Stomach (tissue), 9 donors: ENCODE results near the gene GRK4. TPM values are rescaled to one million over a fixed set of nuclear protein-coding genes. Genes with fewer than 3 reads are reported as not detected.
A peak's percentile ranks its signal among the peaks of the same experiment; 100 is the strongest.
"Not testable (repeated sequence)": the region's sequence is repeated elsewhere in the genome, so short reads cannot be mapped to it uniquely, and the experiment has no call there.

ENCODE experiments used
- DNase-seq, 2 donors: peaks; one replicate each; pipeline versions ENCODE4 v3.0.0 to v3.0.0-alpha.2; 2013 to 2019
- H3K27ac ChIP-seq, 5 donors: fragments of 200-600 bp in 4 of 5; sonication (generic) in 4 of 5; one replicate each; pipeline ENCODE4 v1.5.1; 2013 to 2019; ENCODE audit warnings: mild to moderate bottlenecking in 1 of 5, moderate library complexity in 1 of 5
- H3K27me3 ChIP-seq, 3 donors: fragments of 200-600 bp; sonication (generic); one replicate each; pipeline ENCODE4 v1.5.1; 2017 to 2019; ENCODE audit warnings: mixed run types in 1 of 3
- H3K36me3 ChIP-seq, 4 donors: fragments of 200-600 bp; sonication (generic); 1 replicate in 3 of 4; 2 replicates in 1 of 4; pipeline ENCODE4 v1.5.1; 2016 to 2019
- H3K4me1 ChIP-seq, 4 donors: fragments of 200-600 bp; sonication (generic); one replicate each; pipeline ENCODE4 v1.5.1; 2016 to 2019
- H3K4me3 ChIP-seq, 4 donors: fragments of 200-600 bp; sonication (generic) in 3 of 4; one replicate each; pipeline ENCODE4 v1.5.1; 2016 to 2019; ENCODE audit warnings: mild to moderate bottlenecking in 1 of 4
- H3K9me3 ChIP-seq, 4 donors: fragments of 200-600 bp; sonication (generic); one replicate each; pipeline ENCODE4 v1.5.1; 2016 to 2019
- EP300 ChIP-seq: sonication (generic); formaldehyde crosslinking; IDR thresholded peaks from one replicate; pipeline ENCODE4 v1.6.1; 2017; ENCODE audit warnings: antibody characterized with exemption
- POLR2A ChIP-seq, 4 donors: fragments of 450-650 bp; IDR thresholded peaks; one replicate each; pipeline ENCODE4 v1.6.1; 2016; ENCODE audit warnings: antibody characterized with exemption in 4 of 4, control low read depth in 2 of 4, mild to moderate bottlenecking in 1 of 4, moderate library complexity in 1 of 4
- POLR2AphosphoS5 ChIP-seq, 3 donors: sonication (generic); formaldehyde crosslinking; IDR thresholded peaks; one replicate each; pipeline ENCODE4 v1.6.1; 2016; ENCODE audit warnings: antibody characterized with exemption in 3 of 3
- WGBS, 5 donors: extraction: QIAGEN DNeasy Blood & Tissue Kit in 3 of 5; methylation state at CpG; one replicate each; pipeline versions ENCODE4 v1.1.5 to v1.1.7; 2013 to 2018; 5-methylcytosine and 5-hydroxymethylcytosine counted together
- intact Hi-C: fragments of 100-400 bp; cut with DNase I; formaldehyde crosslinking; loops from one replicate; pipeline ENCODE4 v1.15.1; 2023; ENCODE audit warnings: low total_unique reads
- polyA plus RNA-seq, 3 donors: library from polyadenylated mRNA; stranded (reverse); fragments of 200-250 nt; gene quantifications; one replicate each; pipeline ENCODE4 v1.2.3, GENCODE V29; 2013
- total RNA-seq, 5 donors: library from RNA; depleted of rRNA; stranded (reverse); fragments of >200 nt; gene quantifications; one replicate each; pipeline versions ENCODE4 v1.1.0 to v1.2.3, GENCODE V29; 2014 to 2016
- TF ChIP-seq, protein P1 (sequence below), 7 experiments: fragments of 450-650 bp in 4 of 7; fragments of 200-600 bp in 3 of 7; sonication (generic) in 3 of 7; IDR thresholded peaks; one replicate each; pipeline ENCODE4 v1.5.1; 2016 to 2019; ENCODE audit warnings: antibody characterized with exemption in 7 of 7, control low read depth in 2 of 7, mild to moderate bottlenecking in 1 of 7
- donor health status: healthy with polysubstance abuse.
- donor health status: Bipolar disorder and iron deficiency.
- donor health status: healthy.

Gene GRK4
- total and polyA plus RNA-seq, 8 donors, result 0.58 to 11.9 (median 5.1) TPM

DNA sequence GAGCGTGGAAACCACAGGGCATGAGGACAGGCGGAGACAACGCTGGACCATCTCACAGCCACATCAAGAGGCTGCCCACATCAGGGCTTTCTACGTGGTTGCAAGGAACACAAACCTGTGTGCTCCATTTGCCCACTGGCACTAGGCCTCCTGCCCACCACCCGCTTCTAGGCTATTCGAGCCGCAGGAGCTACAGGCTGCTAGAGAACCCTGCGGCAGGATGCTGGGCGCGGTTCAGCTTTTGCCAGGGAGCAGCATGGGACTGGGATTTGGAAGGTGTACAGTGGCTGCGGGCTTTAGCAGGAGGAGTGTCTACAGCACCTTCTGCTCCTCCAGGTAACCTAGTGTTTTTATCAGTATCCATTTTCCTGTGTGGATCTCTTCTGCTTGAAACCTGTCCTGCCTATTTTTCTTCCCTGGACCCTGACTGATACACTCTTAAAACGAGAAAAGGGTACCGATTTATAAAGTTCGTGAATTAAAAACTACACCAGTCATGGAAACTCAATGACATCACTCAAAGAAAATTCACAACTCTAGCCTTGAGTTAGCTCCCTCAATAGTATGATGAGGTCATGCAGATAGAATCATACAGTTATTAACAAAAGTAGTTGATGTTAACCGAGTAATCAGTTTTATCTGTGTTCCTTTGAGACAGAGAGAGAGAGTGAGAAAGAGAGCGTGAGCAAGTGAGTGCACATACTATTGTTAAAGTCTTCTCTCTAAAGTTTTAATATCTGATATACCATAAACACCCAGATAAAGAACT lies 13.0 kb upstream of the GRK4 start:
- H3K27me3 ChIP-seq, result no peaks in the 10 kb centered on the region
- no peak for DNase-seq
- no peak overlapping the region for H3K4me3 ChIP-seq
- H3K36me3 ChIP-seq, result peaks cover 81 to 99% (median 97%) of the 10 kb centered on the region in 4 donors
- intact Hi-C loops, result no loop called here
- WGBS, 5 donors, result 93 to 94% (median 93%) methylated on average over 16 of the region's 16 CpGs
- TF ChIP-seq POLR2AphosphoS5 (IDR thresholded peaks at IDR 0.05) (no peak), POLR2A (IDR thresholded peaks at IDR 0.05) (no peak), EP300 (no peak)
- TF ChIP-seq, protein P1, sequence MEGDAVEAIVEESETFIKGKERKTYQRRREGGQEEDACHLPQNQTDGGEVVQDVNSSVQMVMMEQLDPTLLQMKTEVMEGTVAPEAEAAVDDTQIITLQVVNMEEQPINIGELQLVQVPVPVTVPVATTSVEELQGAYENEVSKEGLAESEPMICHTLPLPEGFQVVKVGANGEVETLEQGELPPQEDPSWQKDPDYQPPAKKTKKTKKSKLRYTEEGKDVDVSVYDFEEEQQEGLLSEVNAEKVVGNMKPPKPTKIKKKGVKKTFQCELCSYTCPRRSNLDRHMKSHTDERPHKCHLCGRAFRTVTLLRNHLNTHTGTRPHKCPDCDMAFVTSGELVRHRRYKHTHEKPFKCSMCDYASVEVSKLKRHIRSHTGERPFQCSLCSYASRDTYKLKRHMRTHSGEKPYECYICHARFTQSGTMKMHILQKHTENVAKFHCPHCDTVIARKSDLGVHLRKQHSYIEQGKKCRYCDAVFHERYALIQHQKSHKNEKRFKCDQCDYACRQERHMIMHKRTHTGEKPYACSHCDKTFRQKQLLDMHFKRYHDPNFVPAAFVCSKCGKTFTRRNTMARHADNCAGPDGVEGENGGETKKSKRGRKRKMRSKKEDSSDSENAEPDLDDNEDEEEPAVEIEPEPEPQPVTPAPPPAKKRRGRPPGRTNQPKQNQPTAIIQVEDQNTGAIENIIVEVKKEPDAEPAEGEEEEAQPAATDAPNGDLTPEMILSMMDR (IDR thresholded peaks at IDR 0.05), result no peak
- H3K27ac ChIP-seq, result no peak overlapping the region
- peaks cover 0 to 8% (median 0%) of the 10 kb centered on the region in 4 donors for H3K4me1 ChIP-seq
- H3K9me3 ChIP-seq, result no peaks in the 10 kb centered on the region

DNA sequence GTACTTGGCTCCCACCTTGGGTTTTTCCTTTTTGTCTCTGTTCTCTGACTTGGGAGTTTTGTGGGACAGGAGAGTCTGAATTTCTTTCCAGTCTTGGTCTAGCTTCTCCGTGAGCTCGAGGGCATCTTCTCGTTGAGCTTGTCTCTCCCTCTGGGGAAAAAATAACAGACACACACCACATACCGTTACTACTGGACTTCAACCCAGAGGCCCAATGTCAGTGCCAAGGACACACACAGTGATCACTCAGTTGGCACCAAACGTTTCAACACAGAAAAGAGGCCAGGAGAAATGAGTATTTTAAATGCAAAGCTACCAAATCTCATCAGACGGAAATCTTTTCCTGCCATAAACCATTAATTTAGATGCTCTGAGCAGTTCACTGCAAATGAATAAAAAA lies 9.9 kb upstream of the GRK4 start:
- intact Hi-C loops, result no loop called here
- WGBS, 5 donors, result 67 to 78% (median 74%) methylated on average over 6 of the region's 6 CpGs
- Histone ChIP-seq H3K36me3 (peaks cover 64 to 98% (median 95%) of the 10 kb centered on the region in 4 donors), H3K9me3 (no peaks in the 10 kb centered on the region), H3K4me3 (no peak overlapping the region), H3K4me1 (peaks cover 3 to 8% (median 6%) of the 10 kb centered on the region in 4 donors), H3K27me3 (no peaks in the 10 kb centered on the region), H3K27ac (no peak overlapping the region)
- TF ChIP-seq, protein P1 (IDR thresholded peaks at IDR 0.05), result no peak
- TF ChIP-seq POLR2AphosphoS5 (IDR thresholded peaks at IDR 0.05) (no peak), POLR2A (IDR thresholded peaks at IDR 0.05) (no peak), EP300 (no peak)
- DNase-seq, result no peak

DNA sequence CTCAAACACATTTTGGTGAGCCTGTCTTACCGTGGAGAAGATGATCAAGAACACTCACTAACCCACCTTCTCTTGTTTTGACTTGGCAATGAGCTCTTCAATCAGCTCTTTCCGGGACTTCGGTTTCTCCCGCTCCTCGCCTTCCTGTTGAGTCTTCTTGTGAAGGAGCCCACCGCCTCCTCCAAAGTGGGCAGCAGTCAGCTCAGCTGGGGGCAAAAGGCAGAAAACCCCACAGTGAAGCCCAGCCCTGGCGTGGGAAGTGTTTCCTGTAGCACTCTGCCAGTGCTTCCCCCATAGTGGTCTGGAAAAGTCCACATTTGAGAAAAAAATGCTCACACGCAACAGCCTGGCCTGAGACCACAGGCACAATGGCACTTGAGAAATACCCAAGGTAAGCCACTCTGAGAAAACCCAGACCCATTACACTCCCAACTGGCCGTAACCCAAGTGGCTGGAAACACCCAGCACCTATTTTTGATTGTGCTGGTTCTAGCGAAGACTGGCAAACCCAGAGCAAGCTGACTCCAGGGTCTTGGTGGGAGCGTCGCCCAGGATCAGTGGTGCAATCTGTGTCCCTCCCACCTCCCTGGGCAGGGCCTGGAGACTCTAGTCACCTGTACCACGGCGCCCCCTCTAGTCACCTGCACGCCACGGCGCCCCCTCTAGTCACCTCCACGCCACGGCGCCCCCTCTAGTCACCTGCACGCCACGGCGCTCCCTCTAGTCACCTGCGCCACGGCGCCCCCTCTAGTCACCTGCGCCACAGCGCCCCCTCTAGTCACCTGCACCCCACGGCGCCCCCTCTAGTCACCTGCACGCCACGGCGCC lies 8.8 kb upstream of the GRK4 start:
- peak in 1 of 2 donors; percentile 18 for DNase-seq
- Histone ChIP-seq H3K4me1 (peaks cover 8 to 16% (median 11%) of the 10 kb centered on the region in 4 donors), H3K9me3 (no peaks in the 10 kb centered on the region), H3K27me3 (no peaks in the 10 kb centered on the region), H3K4me3 (no peak overlapping the region), H3K27ac (peak overlapping the region in 2 of 5 donors; percentile 20 to 49), H3K36me3 (peaks cover 62 to 91% (median 87%) of the 10 kb centered on the region in 4 donors)
- no peak for TF ChIP-seq EP300
- TF ChIP-seq POLR2AphosphoS5 (IDR thresholded peaks at IDR 0.05), result no peak
- TF ChIP-seq, protein P1 (IDR thresholded peaks at IDR 0.05), result no peak
- no peak for TF ChIP-seq POLR2A (IDR thresholded peaks at IDR 0.05)
- intact Hi-C loops, result no loop called here
- 80 to 91% (median 86%) methylated on average over 20 to 33 of the region's 33 CpGs for WGBS, 5 donors

DNA sequence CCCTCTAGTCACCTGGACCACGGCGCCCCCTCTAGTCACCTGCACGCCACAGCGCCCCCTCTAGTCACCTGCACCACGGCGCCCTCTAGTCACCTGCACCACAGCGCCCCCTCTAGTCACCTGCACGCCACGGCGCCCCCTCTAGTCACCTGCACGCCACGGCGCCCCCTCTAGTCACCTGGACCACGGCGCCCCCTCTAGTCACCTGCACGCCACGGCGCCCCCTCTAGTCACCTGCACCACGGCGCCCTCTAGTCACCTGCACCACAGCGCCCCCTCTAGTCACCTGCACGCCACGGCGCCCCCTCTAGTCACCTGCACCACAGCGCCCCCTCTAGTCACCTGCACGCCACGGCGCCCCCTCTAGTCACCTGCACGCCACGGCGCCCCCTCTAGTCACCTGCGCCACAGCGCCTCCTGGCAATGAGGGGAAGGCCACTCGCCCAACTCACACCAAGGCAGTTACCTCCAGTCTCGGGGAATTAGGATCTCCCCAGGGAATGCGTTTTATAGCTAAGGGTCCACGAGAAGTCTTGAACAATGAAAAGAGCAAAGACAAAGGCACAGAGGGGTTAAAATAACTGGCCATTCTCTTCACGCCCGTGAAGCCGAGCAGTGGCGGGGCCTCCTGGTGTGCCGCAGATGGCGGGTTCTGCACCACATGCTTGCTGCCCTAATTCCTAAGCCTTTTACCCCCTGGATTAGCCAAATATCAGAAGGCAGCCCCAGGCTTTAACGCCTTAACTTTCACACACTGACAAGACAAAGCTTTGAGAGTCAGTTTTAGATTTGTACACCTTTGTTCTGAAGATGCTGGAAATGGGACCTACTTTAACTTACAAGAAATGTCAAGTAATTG lies 8.0 kb upstream of the GRK4 start:
- H3K9me3 ChIP-seq, intact Hi-C loops, DNase-seq, H3K27me3 ChIP-seq, H3K27ac ChIP-seq, H3K4me3 ChIP-seq: not testable (repeated sequence)
- peaks cover 53 to 83% (median 79%) of the 10 kb centered on the region in 4 donors for H3K36me3 ChIP-seq
- H3K4me1 ChIP-seq, result peaks cover 8 to 24% (median 12%) of the 10 kb centered on the region in 4 donors
- TF ChIP-seq, protein P1 (IDR thresholded peaks at IDR 0.05), result peak in 1 of 7 experiments; percentile 27
- 92 to 98% (median 95%) methylated on average over 18 to 44 of the region's 44 CpGs for WGBS, 5 donors
